Measurements from ENCODE around the gene MAGED1.

MAGED1 gene

GRCh38 chrX:51892921-51893745 is at the start of gene MAGED1:
Gene MAGED1, plus strand, starts transcription at chrX:51893623. Its CDS starts 682 bp downstream, at chrX:51894305.
- peak; percentile 19 to 49 for DNase-seq (ENCODE audit: low read depth in 2 of 2, low spot score in 1 of 2)

DNA sequence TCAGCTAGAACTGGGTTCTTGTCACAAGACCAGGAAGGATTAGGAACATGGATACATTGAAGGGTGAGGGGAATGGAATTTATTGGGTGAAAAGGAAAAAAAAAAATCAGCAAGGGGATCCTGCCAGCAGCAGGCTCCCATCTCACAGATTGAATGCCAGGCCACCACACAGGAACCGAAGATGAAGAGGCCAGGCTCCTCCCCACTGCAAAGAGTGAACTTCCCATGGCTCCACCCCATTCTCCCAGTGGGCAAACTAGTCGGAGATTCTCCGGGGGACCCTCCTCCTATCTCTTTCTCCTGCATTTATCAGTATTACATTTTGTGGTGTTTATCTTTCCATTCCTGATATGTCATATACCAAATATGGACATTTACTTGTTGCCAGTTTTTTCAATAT is 46.0 kb upstream of the MAGED1 start:
- no peak for DNase-seq (ENCODE audit: low read depth in 2 of 2, low spot score in 1 of 2)

DNA sequence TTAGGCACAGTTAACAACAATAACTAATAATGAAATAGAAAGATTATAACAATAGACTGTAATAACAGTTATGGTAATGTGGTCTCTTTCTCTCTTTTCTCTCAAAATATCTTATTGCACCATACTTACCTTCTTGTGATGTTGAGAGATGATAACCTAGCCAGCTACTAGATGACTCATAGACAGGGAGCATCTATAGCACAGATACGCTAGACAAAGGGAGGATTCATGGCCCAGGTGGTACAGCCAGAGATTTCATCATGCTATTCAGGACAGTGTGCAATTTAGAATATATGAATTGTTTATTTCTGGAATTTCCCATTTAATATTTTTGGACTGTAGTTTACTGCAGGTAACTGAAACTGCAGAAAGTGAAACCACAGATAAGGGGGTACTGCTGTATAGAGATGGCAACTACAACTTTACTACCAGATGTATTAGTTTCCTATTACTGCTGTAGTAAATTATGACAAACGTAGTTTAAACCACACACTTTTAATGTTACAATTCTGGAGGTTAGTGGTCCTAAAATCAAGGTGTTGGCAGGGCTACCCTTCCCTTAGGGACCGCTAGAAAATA is 41.8 kb upstream of the MAGED1 start:
- DNase-seq (ENCODE audit: low read depth in 2 of 2, low spot score in 1 of 2), result no peak

DNA sequence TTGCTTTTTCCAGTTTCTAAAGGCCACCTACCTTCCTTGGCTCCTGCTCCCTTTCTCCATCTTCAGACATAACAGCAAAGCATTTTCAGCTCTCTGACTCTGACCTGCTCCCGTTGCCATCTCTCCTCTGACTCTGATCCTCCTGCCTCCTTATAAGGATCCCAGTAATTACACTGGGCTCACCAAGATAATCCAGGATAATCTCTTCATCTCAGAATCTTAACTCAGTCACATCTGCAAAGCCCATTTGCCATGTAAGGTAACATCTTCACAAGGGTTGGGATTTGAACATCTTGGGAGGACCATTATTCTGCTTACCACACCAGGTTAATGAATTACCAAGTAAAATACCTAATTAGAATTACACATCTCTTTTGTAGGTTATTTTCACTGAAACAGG is 41.3 kb upstream of the MAGED1 start:
- DNase-seq (ENCODE audit: low read depth in 2 of 2, low spot score in 1 of 2), result no peak

DNA sequence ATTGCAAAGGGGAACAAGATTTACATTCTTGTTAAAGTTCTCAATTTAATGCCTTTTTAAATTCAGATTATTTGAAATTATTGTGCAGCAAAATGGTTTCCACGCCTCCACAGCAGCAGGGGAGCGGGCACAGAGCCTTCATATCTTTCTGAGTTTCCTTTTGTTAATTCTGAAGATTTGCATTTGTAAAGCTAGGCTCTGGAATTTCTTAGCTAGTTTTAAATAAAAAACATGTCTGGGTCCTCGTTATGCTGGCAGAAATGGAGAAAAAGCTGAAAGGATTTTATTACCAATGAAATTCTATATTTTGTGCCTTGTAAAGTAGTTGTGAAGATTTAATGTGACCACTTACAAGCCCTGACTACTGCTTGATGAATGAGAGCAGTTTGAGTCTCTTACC is 40.8 kb upstream of the MAGED1 start:
- DNase-seq (ENCODE audit: low read depth in 2 of 2, low spot score in 1 of 2), result no peak

DNA sequence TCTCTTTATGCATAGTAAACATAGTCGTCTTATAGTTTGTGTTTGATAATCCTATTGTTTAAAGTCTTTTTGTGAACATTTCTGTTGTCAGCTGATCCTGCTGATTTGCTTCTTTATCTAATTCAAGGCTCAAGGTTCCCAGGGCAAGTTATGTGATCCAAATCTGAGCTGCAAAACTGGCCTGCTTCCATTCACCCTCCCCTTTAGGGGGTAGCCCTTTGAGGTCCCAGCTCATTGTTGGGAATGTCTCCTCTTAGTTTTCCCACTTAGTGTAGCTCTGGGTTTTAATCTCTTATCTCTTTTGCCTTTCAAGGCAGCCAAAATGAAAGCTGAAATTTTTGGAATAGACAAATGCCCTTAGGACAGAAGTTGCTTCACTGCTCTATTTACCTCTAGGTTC is 40.2 kb upstream of the MAGED1 start:
- DNase-seq (ENCODE audit: low read depth in 2 of 2, low spot score in 1 of 2), result no peak

DNA sequence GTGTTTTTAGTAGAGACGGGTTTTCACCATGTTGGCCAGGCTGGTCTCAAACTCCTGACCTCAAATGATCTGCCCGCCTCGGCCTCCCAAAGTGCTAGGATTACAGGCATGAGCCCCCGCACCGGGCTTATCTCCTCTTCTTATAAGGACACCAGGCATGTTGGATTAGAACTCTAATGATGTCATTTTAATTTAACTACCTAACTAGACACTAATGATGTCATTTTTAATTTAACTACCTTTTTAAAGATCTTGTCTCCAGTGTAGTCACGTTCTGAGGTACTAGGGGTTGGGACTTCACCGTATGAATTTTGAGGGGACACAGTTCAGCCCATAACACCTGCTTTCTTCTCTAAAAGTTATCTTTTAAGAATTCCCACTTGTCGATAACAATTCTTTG is 37.7 kb upstream of the MAGED1 start:
- DNase-seq (ENCODE audit: low read depth in 2 of 2, low spot score in 1 of 2), result no peak

- no peak for DNase-seq (ENCODE audit: low read depth in 2 of 2, low spot score in 1 of 2)
Measured at GRCh38 chrX:51857159-51857733, 36.2 kb upstream of the MAGED1 start.

GRCh38 chrX:51860679-51861078 is 32.7 kb upstream of the MAGED1 start:
- no peak for DNase-seq (ENCODE audit: low read depth in 2 of 2, low spot score in 1 of 2)

GRCh38 chrX:51862920-51863319 is 30.5 kb upstream of the MAGED1 start:
- DNase-seq (ENCODE audit: low read depth in 2 of 2, low spot score in 1 of 2), result no peak

DNA sequence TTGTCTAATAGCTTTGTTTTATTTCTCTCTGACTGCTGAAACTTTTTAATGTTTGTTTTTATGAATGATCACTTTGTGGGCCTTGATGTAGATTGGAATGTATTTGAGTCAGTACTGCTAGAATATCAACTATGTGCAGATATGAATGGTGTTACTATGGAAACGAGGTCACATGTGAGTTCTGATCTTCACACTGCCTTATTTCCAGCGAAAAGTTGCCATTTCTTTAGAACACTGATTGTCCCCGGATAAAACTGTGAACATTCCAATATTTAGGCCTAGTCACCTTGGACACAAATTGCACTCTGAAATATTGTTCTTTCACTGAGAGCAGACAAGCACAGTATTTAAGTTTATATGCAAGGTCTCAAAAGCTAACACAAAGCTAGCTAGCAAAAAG is 27.2 kb upstream of the MAGED1 start:
- DNase-seq (ENCODE audit: low read depth in 2 of 2, low spot score in 1 of 2), result no peak

GRCh38 chrX:51867626-51868025 is 25.8 kb upstream of the MAGED1 start:
- DNase-seq (ENCODE audit: low read depth in 2 of 2, low spot score in 1 of 2), result no peak

DNA sequence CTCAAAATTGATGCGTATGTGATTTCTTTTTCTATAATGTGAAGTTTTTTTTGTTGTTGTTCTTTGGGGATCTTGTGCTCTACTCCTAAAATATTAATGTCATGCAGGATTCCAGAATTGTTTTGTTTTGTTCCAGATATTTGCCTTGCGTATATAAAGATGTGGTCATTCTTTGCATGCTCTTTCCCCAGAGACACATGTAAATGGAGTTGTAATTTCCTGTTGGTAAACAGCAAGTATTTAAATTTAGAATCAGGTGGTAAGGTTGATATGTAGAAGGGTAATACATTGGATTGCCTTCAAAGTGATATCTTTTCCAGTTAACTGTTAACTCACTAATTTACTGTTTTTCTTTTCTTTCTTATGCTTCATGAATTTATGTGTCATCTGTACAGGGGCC is 23.1 kb upstream of the MAGED1 start:
- DNase-seq (ENCODE audit: low read depth in 2 of 2, low spot score in 1 of 2), result no peak

GRCh38 chrX:51874123-51874522 is 19.3 kb upstream of the MAGED1 start:
- no peak for DNase-seq (ENCODE audit: low read depth in 2 of 2, low spot score in 1 of 2)

- DNase-seq (ENCODE audit: low read depth in 2 of 2, low spot score in 1 of 2), result no peak
Measured at GRCh38 chrX:51876441-51876840, 17.0 kb upstream of the MAGED1 start.

GRCh38 chrX:51878056-51878455 is 15.4 kb upstream of the MAGED1 start:
- no peak for DNase-seq (ENCODE audit: low read depth in 2 of 2, low spot score in 1 of 2)

GRCh38 chrX:51889851-51890250 is 3.6 kb upstream of the MAGED1 start:
- no peak for DNase-seq (ENCODE audit: low read depth in 2 of 2, low spot score in 1 of 2)

GRCh38 chrX:51891245-51891644 is 2.2 kb upstream of the MAGED1 start:
- no peak for DNase-seq (ENCODE audit: low read depth in 2 of 2, low spot score in 1 of 2)

GRCh38 chrX:51891821-51892551 is 1.4 kb upstream of the MAGED1 start:
- DNase-seq (ENCODE audit: low read depth in 2 of 2, low spot score in 1 of 2), result no peak

DNA sequence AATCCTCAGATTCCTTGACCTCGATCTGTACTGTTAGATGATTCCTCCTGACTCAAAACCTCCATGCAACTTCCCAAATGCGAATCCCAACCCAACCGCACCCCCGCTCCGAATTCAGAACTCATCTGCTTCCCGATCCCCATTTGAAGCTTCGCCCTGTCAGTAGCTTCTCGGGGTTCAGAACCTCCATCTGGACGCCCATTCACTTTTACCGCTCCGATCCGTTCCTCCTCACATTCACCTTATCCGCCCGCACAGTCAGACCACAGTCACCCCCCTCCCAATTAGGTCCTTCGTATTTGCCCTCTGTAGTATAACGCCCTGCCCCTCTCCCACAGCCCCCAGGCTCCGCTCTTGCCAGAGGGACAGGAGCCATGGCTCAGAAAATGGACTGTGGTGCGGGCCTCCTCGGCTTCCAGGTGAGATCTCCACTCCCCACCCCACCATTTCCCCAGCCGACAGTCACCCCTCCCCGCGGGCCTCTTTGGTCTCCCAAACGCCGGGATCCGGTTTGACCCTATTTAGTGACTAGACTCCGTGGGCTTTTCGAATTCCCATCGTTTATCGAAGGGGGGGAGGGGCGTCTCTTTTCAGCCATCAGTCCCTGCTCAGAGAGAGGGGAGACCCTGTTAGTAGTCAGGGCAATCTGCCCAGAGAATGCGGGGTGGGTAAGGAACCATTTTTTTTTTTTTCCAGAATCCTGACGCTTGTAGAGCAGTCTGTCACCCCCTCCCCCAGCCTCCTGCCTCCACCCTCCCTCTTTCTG is 691 bp downstream of the MAGED1 start:
- no peak for DNase-seq (ENCODE audit: low read depth in 2 of 2, low spot score in 1 of 2)

GRCh38 chrX:51894697-51895336 is 1.4 kb downstream of the MAGED1 start:
- DNase-seq (ENCODE audit: low read depth in 2 of 2, low spot score in 1 of 2), result no peak
